ENCODE measurements around the gene WDPCP.

DNA sequence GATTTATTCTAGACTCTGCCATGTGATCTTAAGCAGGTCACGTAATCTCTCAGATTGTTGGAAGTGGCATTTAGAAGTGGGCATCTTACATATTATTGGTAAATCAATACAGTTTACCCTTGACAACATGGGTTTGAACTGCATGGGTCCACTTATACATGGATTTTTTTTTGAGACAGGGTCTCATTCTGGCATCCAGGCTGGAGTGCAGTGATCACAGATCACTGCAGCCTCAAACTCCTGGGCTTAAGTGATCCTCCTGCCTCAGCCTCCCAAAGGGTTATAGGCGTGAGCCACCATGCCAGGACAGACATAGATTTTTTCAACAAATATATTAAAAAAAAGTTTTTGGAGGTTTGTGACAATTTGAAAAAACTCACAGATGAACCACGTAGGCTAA is 393.0 kb downstream of the WDPCP start:
- TF ChIP-seq, protein P1, sequence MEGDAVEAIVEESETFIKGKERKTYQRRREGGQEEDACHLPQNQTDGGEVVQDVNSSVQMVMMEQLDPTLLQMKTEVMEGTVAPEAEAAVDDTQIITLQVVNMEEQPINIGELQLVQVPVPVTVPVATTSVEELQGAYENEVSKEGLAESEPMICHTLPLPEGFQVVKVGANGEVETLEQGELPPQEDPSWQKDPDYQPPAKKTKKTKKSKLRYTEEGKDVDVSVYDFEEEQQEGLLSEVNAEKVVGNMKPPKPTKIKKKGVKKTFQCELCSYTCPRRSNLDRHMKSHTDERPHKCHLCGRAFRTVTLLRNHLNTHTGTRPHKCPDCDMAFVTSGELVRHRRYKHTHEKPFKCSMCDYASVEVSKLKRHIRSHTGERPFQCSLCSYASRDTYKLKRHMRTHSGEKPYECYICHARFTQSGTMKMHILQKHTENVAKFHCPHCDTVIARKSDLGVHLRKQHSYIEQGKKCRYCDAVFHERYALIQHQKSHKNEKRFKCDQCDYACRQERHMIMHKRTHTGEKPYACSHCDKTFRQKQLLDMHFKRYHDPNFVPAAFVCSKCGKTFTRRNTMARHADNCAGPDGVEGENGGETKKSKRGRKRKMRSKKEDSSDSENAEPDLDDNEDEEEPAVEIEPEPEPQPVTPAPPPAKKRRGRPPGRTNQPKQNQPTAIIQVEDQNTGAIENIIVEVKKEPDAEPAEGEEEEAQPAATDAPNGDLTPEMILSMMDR (IDR thresholded peaks at IDR 0.05) = no peak
- no peak for TF ChIP-seq REST (IDR thresholded peaks at IDR 0.05; ENCODE audit: insufficient read depth in 1 of 2, low read depth in 2 of 2, low read length in 1 of 2)
